PC-9 (cell line): ENCODE measurements around the gene DDX42. TPM values are rescaled to one million over a fixed set of nuclear protein-coding genes. Genes with fewer than 3 reads are reported as not detected.
A peak's percentile ranks its signal among the peaks of the same experiment; 100 is the strongest.

Source experiments
- BruUV-seq: library from RNA; stranded (reverse); fragments of 400-500 nt; replicated peaks from 2 replicates; lab custom pipeline; 2021; lab: Mats Ljungman, UMichigan
- CTCF ChIA-PET: fragments of 300-600 bp; sonication (Branson Sonifier 250); formaldehyde crosslinking; loops from one replicate; lab custom pipeline; 2022; ENCODE audit warnings: antibody characterized with exemption; lab: Charles Lee
- POLR2A ChIA-PET: fragments of 300-600 bp; sonication (Branson Sonifier 250); formaldehyde crosslinking; loops from one replicate; lab custom pipeline; 2022; ENCODE audit warnings: antibody characterized with exemption; ENCODE audit not compliant: unreplicated experiment; lab: Charles Lee
- DNase-seq, 2 experiments: peaks; one replicate each; pipeline versions ENCODE4 v3.0.0 to v3.0.0-alpha.2; 2015 to 2022; ENCODE audit warnings: mixed read lengths in 1 of 2
- H2AFZ ChIP-seq: fragments of 200-600 bp; sonication (generic); 2 replicates; pipeline ENCODE4 v1.8.1; 2017; ENCODE audit warnings: antibody characterized with exemption
- H3F3A ChIP-seq: fragments of 200-600 bp; sonication (generic); 2 replicates; pipeline ENCODE4 v1.8.1; 2017; ENCODE audit warnings: antibody characterized with exemption, mild to moderate bottlenecking, low read depth; ENCODE audit not compliant: insufficient read depth
- H3K27ac ChIP-seq: fragments of 200-600 bp; sonication (generic); 2 replicates; pipeline ENCODE4 v1.6.1; 2016; ENCODE audit warnings: mixed run types
- H3K27me3 ChIP-seq: fragments of 200-600 bp; sonication (generic); 2 replicates; pipeline ENCODE4 v1.6.1; 2016; ENCODE audit warnings: low read depth, mixed run types; ENCODE audit not compliant: insufficient read depth
- H3K36me3 ChIP-seq: fragments of 200-600 bp; sonication (generic); 2 replicates; pipeline ENCODE4 v1.6.1; 2016; ENCODE audit warnings: low read depth, mixed run types
- H3K4me1 ChIP-seq: fragments of 200-600 bp; sonication (generic); replicated peaks from 2 replicates; pipeline ENCODE4 v1.6.1; 2016; ENCODE audit warnings: mixed run types; ENCODE audit not compliant: insufficient read depth
- H3K4me2 ChIP-seq: fragments of 200-600 bp; sonication (generic); 2 replicates; pipeline ENCODE4 v1.6.1; 2017; ENCODE audit warnings: mixed run types
- H3K4me3 ChIP-seq: fragments of 200-600 bp; sonication (generic); 2 replicates; pipeline ENCODE4 v1.6.1; 2016; ENCODE audit warnings: mixed run types
- H3K79me2 ChIP-seq: fragments of 200-600 bp; sonication (generic); 2 replicates; pipeline ENCODE4 v1.6.1; 2017; ENCODE audit warnings: low read depth, mixed run types
- H3K9me2 ChIP-seq: fragments of 200-600 bp; sonication (generic); 2 replicates; pipeline ENCODE4 v1.8.1; 2017; ENCODE audit warnings: mild to moderate bottlenecking; ENCODE audit not compliant: insufficient read depth
- H3K9me3 ChIP-seq: fragments of 200-600 bp; sonication (generic); 2 replicates; pipeline ENCODE4 v1.8.1; 2016; ENCODE audit warnings: low read depth; ENCODE audit not compliant: insufficient read depth
- H4K20me1 ChIP-seq: fragments of 200-600 bp; sonication (generic); 2 replicates; pipeline ENCODE4 v1.8.1; 2017; ENCODE audit not compliant: insufficient read depth
- CTCF ChIP-seq: fragments of 200-600 bp; sonication (generic); conservative IDR thresholded peaks from 2 replicates; pipeline ENCODE4 v1.6.1; 2017; ENCODE audit warnings: mixed run types, antibody characterized with exemption, mild to moderate bottlenecking, moderate library complexity
- EZH2 ChIP-seq: fragments of 200-600 bp; sonication (generic); IDR thresholded peaks from 2 replicates; pipeline ENCODE4 v1.8.0; 2017; ENCODE audit warnings: antibody characterized with exemption, low read depth
- intact Hi-C: fragments of 100-400 bp; cut with micrococcal nuclease; formaldehyde crosslinking; loops from one replicate; pipeline ENCODE4 v1.10.0; 2022; ENCODE audit not compliant: unreplicated experiment
- total RNA-seq: library from RNA; stranded (reverse); gene quantifications from 2 replicates; pipeline ENCODE4 v1.2.3, GENCODE V29; 2021

DDX42 gene
- total RNA-seq, 1 experiment from 2014 or later, result 107 TPM

DNA sequence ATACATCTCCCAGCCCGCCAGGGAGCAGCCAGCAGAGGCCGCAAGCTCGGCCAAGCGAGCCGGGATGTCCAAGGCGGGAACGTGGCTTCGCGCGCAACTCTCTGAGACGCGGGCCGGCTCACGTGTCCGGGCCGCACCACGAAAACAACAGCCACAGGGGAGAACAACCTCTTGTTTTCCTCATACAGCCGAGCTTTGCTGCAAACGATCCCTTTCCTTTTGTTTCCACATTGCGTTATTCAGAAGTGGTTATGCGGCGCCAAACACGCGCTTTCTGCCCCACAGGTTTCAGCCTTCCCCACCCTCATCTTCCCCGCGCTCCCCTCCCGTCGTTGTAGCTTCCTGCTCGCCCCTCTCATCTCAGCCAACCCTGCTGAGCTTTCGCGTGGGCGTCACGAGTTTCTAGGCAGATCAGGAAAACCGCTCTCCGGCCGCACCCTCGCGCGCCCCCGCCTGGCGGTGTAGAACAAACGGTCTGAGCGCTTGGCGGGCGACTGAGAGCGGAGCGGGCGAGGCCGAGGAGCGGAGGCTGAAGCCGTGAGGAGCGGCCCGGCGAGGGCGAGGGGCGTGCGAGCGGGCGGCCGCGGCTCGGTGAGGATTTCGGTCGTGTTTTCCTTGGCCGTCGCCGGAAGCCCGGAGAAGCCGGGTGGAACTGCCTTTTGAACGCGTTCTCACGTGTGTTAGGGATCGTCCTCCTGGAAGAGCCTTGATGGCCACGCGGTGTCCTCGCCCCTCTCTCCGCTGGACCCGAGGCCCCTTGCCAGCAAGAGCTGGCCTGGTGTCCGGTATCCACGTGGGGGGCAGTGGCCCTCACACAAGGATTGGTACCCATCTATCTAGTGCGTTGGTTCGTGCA is 75.1 kb downstream of the DDX42 start:
- H3K27ac ChIP-seq, result peak overlapping the region; percentile 67

GRCh38 chr17:63850401-63850800 is 76.4 kb downstream of the DDX42 start:
- ChIA-PET POLR2A (no interaction called here), CTCF (no interaction called here)
- H3F3A ChIP-seq, result peaks cover 5% of the 10 kb centered on the region; the same call in 1 of the 2 replicates
- H3K79me2 ChIP-seq, result no peaks in the 10 kb centered on the region
- H3K4me3 ChIP-seq, result no peak overlapping the region
- H3K4me2 ChIP-seq, result no peak overlapping the region
- DNase-seq, result no peak
- H3K27ac ChIP-seq, result no peak overlapping the region
- intact Hi-C loops, result no loop called here
- H3K9me2 ChIP-seq, result no peaks in the 10 kb centered on the region
- no peaks in the 10 kb centered on the region for H3K27me3 ChIP-seq
- TF ChIP-seq EZH2 (no peak), CTCF (no peak)
- H3K9me3 ChIP-seq, result no peaks in the 10 kb centered on the region; the same call in 1 of the 2 replicates
- BruUV-seq, result no TSS peak
- no peaks in the 10 kb centered on the region for H4K20me1 ChIP-seq
- no peaks in the 10 kb centered on the region for H3K36me3 ChIP-seq
- H3K4me1 ChIP-seq, result no peaks in the 10 kb centered on the region
- no peak overlapping the region for H2AFZ ChIP-seq

More for the DNA sequence above, 75.1 kb downstream of the DDX42 start:
- Histone ChIP-seq H3F3A (peaks cover 5% of the 10 kb centered on the region; the same call in 1 of the 2 replicates), H3K4me1 (no peaks in the 10 kb centered on the region; the same call in 1 of the 2 replicates), H3K9me2 (no peaks in the 10 kb centered on the region), H3K36me3 (no peaks in the 10 kb centered on the region), H3K27me3 (no peaks in the 10 kb centered on the region), H2AFZ (peak overlapping the region; percentile 82), H4K20me1 (no peaks in the 10 kb centered on the region), H3K9me3 (no peaks in the 10 kb centered on the region; the same call in 1 of the 2 replicates), H3K4me2 (peak overlapping the region; percentile 79), H3K79me2 (no peaks in the 10 kb centered on the region), H3K4me3 (peak overlapping the region; percentile 44; the same call in 1 of the 2 replicates)
- POLR2A ChIA-PET, result interaction anchor here (0.5 to 0.7 kb wide), 3 partner anchors 10 to 118 kb away, joined by 3 to 6 read pairs (median 5); no protein-coding TSS in a partner anchor
- DNase-seq, result peak; percentile 85 to 96
- BruUV-seq, result no TSS peak
- TF ChIP-seq EZH2, result no peak
- TF ChIP-seq CTCF, result peak; percentile 80
- intact Hi-C loops, result loop anchor here (10.0 kb wide), 1 partner anchor 424 kb away; no protein-coding TSS in a partner anchor
- CTCF ChIA-PET, result interaction anchor here (0.7 to 0.8 kb wide), 4 partner anchors 22 to 382 kb away, joined by 3 to 15 read pairs (median 11); partner anchors contain the start of gene PSMC5

GRCh38 chr17:63853260-63853659 is 79.3 kb downstream of the DDX42 start:
- H3K36me3 ChIP-seq, result no peaks in the 10 kb centered on the region
- TF ChIP-seq CTCF (no peak), EZH2 (no peak)
- no peaks in the 10 kb centered on the region for H4K20me1 ChIP-seq
- peaks cover 5% of the 10 kb centered on the region; the same call in 1 of the 2 replicates for H3F3A ChIP-seq
- intact Hi-C loops, result no loop called here
- H3K4me2 ChIP-seq, result no peak overlapping the region
- no peak for DNase-seq
- no TSS peak for BruUV-seq
- H3K4me1 ChIP-seq, result no peaks in the 10 kb centered on the region
- no peak overlapping the region for H3K27ac ChIP-seq
- H3K9me2 ChIP-seq, result no peaks in the 10 kb centered on the region
- no peaks in the 10 kb centered on the region for H3K27me3 ChIP-seq
- no peak overlapping the region for H3K4me3 ChIP-seq
- ChIA-PET CTCF (no interaction called here), POLR2A (no interaction called here)
- H3K79me2 ChIP-seq, result no peaks in the 10 kb centered on the region
- no peaks in the 10 kb centered on the region; the same call in 1 of the 2 replicates for H3K9me3 ChIP-seq
- no peak overlapping the region for H2AFZ ChIP-seq
